ENCODE data around the gene PCCA.

Gene PCCA

DNA sequence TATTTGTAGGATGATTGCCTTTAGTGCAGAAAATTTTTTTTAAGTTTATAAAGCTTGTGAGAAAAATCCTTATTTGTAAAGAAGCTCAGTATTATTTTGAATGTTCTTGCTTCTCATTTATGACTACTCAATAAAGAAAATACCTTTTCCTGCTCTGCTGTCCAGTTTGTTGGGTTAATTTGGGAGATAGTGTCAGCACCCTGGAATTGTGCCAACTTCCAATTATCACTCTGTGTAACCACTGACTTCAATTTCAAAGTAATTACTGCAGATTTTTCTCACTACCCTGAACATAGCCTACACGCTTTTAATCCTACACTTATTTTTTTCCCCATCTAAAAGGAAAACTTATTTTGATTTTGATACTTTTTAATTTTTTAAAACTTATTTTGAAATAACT, 406.6 kb downstream of the PCCA start:
- Histone ChIP-seq H3K36me3 (ENCODE audit: control insufficient read depth in 1 of 2, insufficient read depth in 2 of 2, low read length in 2 of 2) (no peaks in the 10 kb centered on the region), H3K4me1 (ENCODE audit: control insufficient read depth in 1 of 2, insufficient read depth in 2 of 2, low read length in 2 of 2) (no peaks in the 10 kb centered on the region), H3K27me3 (ENCODE audit: low read depth, low read length) (no peaks in the 10 kb centered on the region), H3K9me3 (ENCODE audit: control insufficient read depth in 1 of 2, low read length in 2 of 2) (no peaks in the 10 kb centered on the region), H3K27ac (ENCODE audit: low read length) (no peak overlapping the region), H3K4me3 (ENCODE audit: low read depth in 1 of 2, low read length in 2 of 2) (no peak overlapping the region)

- Histone ChIP-seq H3K4me3 (ENCODE audit: low read depth in 1 of 2, low read length in 2 of 2) (no peak overlapping the region), H3K27me3 (ENCODE audit: low read depth, low read length) (no peaks in the 10 kb centered on the region), H3K27ac (ENCODE audit: low read length) (no peak overlapping the region), H3K4me1 (ENCODE audit: control insufficient read depth in 1 of 2, insufficient read depth in 2 of 2, low read length in 2 of 2) (no peaks in the 10 kb centered on the region), H3K9me3 (ENCODE audit: control insufficient read depth in 1 of 2, low read length in 2 of 2) (no peaks in the 10 kb centered on the region), H3K36me3 (ENCODE audit: control insufficient read depth in 1 of 2, insufficient read depth in 2 of 2, low read length in 2 of 2) (no peaks in the 10 kb centered on the region)
These were observed 408.5 kb downstream of the PCCA start for GRCh38 chr13:100497389-100497788.

DNA sequence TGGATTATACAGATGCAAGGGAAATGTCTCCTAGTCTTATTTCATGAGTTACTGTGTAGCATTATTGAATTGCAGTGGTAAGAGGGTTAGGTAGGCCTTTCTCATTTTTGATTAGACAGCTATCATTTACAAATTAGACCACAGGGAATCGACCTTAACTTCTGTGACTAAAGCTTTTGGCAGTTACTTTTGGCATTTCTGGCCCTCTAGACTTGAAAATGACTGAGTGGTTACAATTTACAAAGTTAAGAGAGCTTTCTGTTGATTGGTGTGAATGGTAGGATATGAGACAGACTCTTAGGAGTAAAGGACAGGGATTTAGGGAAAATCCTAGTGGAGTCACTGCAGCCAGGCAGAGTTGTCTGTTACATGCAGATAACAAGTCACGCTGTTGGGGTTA, 413.6 kb downstream of the PCCA start:
- no peaks in the 10 kb centered on the region for H3K9me3 ChIP-seq (ENCODE audit: control insufficient read depth in 1 of 2, low read length in 2 of 2)
- H3K4me3 ChIP-seq (ENCODE audit: low read depth in 1 of 2, low read length in 2 of 2), result no peak overlapping the region
- H3K27ac ChIP-seq (ENCODE audit: low read length), result no peak overlapping the region
- no peaks in the 10 kb centered on the region for H3K36me3 ChIP-seq (ENCODE audit: control insufficient read depth in 1 of 2, insufficient read depth in 2 of 2, low read length in 2 of 2)
- no peaks in the 10 kb centered on the region for H3K27me3 ChIP-seq (ENCODE audit: low read depth, low read length)
- H3K4me1 ChIP-seq (ENCODE audit: control insufficient read depth in 1 of 2, insufficient read depth in 2 of 2, low read length in 2 of 2), result no peaks in the 10 kb centered on the region

GRCh38 chr13:100503622-100504021, 414.7 kb downstream of the PCCA start:
- Histone ChIP-seq H3K4me3 (ENCODE audit: low read depth in 1 of 2, low read length in 2 of 2) (no peak overlapping the region), H3K4me1 (ENCODE audit: control insufficient read depth in 1 of 2, insufficient read depth in 2 of 2, low read length in 2 of 2) (no peaks in the 10 kb centered on the region), H3K36me3 (ENCODE audit: control insufficient read depth in 1 of 2, insufficient read depth in 2 of 2, low read length in 2 of 2) (no peaks in the 10 kb centered on the region), H3K27me3 (ENCODE audit: low read depth, low read length) (no peaks in the 10 kb centered on the region), H3K9me3 (ENCODE audit: control insufficient read depth in 1 of 2, low read length in 2 of 2) (no peaks in the 10 kb centered on the region), H3K27ac (ENCODE audit: low read length) (no peak overlapping the region)

GRCh38 chr13:100506154-100506553, 417.3 kb downstream of the PCCA start:
- H3K4me3 ChIP-seq (ENCODE audit: low read depth in 1 of 2, low read length in 2 of 2), result no peak overlapping the region

DNA sequence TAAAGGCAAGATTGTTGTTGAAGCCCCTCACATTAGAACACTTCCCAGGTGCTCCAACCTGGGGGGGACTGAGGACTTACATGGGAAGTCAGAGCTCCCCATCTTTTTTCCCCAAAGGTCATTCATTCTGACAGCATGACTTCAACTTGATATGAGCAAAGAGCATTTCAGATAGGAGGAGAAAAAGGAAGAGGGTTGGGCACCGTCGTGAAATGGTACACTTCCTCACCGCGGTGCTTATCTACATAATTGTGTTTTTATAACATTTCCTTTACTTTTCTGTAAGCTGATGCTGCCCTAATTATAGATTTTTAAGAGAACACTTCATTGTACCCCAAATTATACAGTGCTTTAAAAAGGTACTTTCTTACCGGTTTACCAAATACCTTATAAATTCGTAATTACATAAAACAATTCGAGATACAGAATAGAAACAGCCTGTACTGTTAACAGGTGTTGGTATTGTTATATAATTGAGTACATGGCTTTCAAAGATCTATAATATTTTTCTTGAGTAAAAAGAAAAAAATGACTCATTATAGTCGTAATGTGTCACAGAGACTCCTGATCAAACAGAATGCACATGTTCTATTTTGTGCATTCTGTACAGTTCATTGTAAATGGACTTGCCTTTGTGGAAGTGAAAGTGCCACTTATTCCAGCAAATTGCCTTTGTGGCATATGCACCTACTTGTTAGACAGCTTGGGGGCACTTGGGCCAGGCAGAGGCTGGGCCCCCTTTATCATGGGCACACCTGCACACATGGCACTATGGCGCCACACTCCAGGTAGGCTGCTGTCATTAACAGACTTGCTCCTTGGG, 417.9 kb downstream of the PCCA start:
- H3K27ac ChIP-seq (ENCODE audit: low read length), result no peak overlapping the region
- no peaks in the 10 kb centered on the region for H3K4me1 ChIP-seq (ENCODE audit: control insufficient read depth in 1 of 2, insufficient read depth in 2 of 2, low read length in 2 of 2)
- no peaks in the 10 kb centered on the region for H3K36me3 ChIP-seq (ENCODE audit: control insufficient read depth in 1 of 2, insufficient read depth in 2 of 2, low read length in 2 of 2)
- no peaks in the 10 kb centered on the region for H3K9me3 ChIP-seq (ENCODE audit: control insufficient read depth in 1 of 2, low read length in 2 of 2)
- H3K27me3 ChIP-seq (ENCODE audit: low read depth, low read length), result no peaks in the 10 kb centered on the region
- no peak overlapping the region for H3K4me3 ChIP-seq (ENCODE audit: low read depth in 1 of 2, low read length in 2 of 2)

More at GRCh38 chr13:100506154-100506553, 417.3 kb downstream of the PCCA start:
- Histone ChIP-seq H3K27me3 (ENCODE audit: low read depth, low read length) (no peaks in the 10 kb centered on the region), H3K4me1 (ENCODE audit: control insufficient read depth in 1 of 2, insufficient read depth in 2 of 2, low read length in 2 of 2) (no peaks in the 10 kb centered on the region), H3K36me3 (ENCODE audit: control insufficient read depth in 1 of 2, insufficient read depth in 2 of 2, low read length in 2 of 2) (no peaks in the 10 kb centered on the region), H3K9me3 (ENCODE audit: control insufficient read depth in 1 of 2, low read length in 2 of 2) (no peaks in the 10 kb centered on the region), H3K27ac (ENCODE audit: low read length) (no peak overlapping the region)

DNA sequence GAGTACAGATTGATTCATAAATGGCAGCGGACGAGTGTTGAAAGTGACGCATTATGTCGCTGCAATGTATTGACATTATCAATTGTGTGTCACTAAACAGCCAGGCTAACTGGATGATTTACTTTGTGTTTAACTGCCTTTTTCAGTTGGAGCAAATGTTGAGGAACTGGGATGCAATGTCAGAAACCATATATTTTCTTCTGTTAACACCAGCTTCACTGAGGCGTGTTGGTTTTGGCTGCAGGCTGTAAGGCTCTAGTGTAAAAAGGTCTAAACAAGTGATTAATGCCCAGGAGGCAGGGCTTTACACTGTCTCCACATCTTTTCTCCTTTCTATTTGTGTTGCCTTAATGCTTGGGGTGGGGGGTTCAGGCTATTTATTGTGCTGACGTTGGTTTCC, 419.6 kb downstream of the PCCA start:
- H3K9me3 ChIP-seq (ENCODE audit: control insufficient read depth in 1 of 2, low read length in 2 of 2), result no peaks in the 10 kb centered on the region
- no peak overlapping the region for H3K4me3 ChIP-seq (ENCODE audit: low read depth in 1 of 2, low read length in 2 of 2)
- no peaks in the 10 kb centered on the region for H3K27me3 ChIP-seq (ENCODE audit: low read depth, low read length)
- H3K36me3 ChIP-seq (ENCODE audit: control insufficient read depth in 1 of 2, insufficient read depth in 2 of 2, low read length in 2 of 2), result no peaks in the 10 kb centered on the region
- H3K27ac ChIP-seq (ENCODE audit: low read length), result no peak overlapping the region
- no peaks in the 10 kb centered on the region for H3K4me1 ChIP-seq (ENCODE audit: control insufficient read depth in 1 of 2, insufficient read depth in 2 of 2, low read length in 2 of 2)

DNA sequence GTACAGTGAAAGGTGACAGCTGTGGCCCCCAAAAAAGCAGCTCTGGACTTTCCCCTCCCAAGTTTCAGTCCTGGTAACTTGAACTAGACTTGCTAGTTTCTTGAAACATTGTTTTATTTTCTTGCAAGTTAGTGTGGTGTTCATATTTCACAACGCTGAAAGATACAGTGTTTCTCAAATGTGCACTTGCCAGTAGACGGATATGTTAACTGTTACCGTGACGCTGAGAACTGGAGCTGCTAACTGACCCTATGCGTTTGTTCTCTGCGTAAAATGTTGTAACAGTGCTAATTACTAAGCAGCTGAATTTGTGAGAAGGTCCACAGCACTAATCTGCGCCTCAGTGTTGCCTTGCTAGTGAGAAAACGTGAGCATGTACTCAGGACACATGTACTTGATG, 420.1 kb downstream of the PCCA start:
- no peaks in the 10 kb centered on the region for H3K4me1 ChIP-seq (ENCODE audit: control insufficient read depth in 1 of 2, insufficient read depth in 2 of 2, low read length in 2 of 2)
- H3K27ac ChIP-seq (ENCODE audit: low read length), result no peak overlapping the region
- no peaks in the 10 kb centered on the region for H3K36me3 ChIP-seq (ENCODE audit: control insufficient read depth in 1 of 2, insufficient read depth in 2 of 2, low read length in 2 of 2)
- H3K27me3 ChIP-seq (ENCODE audit: low read depth, low read length), result no peaks in the 10 kb centered on the region
- no peaks in the 10 kb centered on the region for H3K9me3 ChIP-seq (ENCODE audit: control insufficient read depth in 1 of 2, low read length in 2 of 2)
- no peak overlapping the region for H3K4me3 ChIP-seq (ENCODE audit: low read depth in 1 of 2, low read length in 2 of 2)

- Histone ChIP-seq H3K4me1 (ENCODE audit: control insufficient read depth in 1 of 2, insufficient read depth in 2 of 2, low read length in 2 of 2) (peaks cover 0 to 6% of the 10 kb centered on the region in 2 donors), H3K36me3 (ENCODE audit: control insufficient read depth in 1 of 2, insufficient read depth in 2 of 2, low read length in 2 of 2) (no peaks in the 10 kb centered on the region), H3K27me3 (ENCODE audit: low read depth, low read length) (no peaks in the 10 kb centered on the region), H3K9me3 (ENCODE audit: control insufficient read depth in 1 of 2, low read length in 2 of 2) (no peaks in the 10 kb centered on the region), H3K27ac (ENCODE audit: low read length) (no peak overlapping the region), H3K4me3 (ENCODE audit: low read depth in 1 of 2, low read length in 2 of 2) (no peak overlapping the region)
These were observed 421.5 kb downstream of the PCCA start for GRCh38 chr13:100510208-100510957.

GRCh38 chr13:100511466-100511865, 422.6 kb downstream of the PCCA start:
- H3K27me3 ChIP-seq (ENCODE audit: low read depth, low read length), result no peaks in the 10 kb centered on the region

DNA sequence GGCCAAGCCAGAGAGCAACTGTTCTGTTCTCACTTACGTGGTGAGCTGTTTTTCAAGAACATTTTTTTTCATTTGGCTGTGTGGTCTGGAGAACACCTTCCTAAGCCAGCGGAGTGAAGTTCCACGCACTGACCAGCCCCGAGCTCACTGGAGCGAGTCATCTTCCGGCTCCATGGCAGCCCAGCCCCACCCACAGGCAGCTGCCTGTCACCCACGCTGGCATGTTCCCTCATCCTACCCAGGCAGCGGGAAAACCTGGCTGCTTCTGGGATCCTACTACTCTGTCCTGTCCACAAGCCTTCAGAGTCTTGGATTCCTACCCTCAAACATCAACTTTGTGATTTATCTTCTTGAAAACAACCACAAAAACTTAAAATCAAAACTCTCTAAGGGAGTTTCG, 423.5 kb downstream of the PCCA start:
- peaks cover 0 to 6% of the 10 kb centered on the region in 2 donors for H3K4me1 ChIP-seq (ENCODE audit: control insufficient read depth in 1 of 2, insufficient read depth in 2 of 2, low read length in 2 of 2)
- H3K4me3 ChIP-seq (ENCODE audit: low read depth in 1 of 2, low read length in 2 of 2), result no peak overlapping the region
- H3K36me3 ChIP-seq (ENCODE audit: control insufficient read depth in 1 of 2, insufficient read depth in 2 of 2, low read length in 2 of 2), result no peaks in the 10 kb centered on the region
- H3K27me3 ChIP-seq (ENCODE audit: low read depth, low read length), result no peaks in the 10 kb centered on the region
- no peak overlapping the region for H3K27ac ChIP-seq (ENCODE audit: low read length)
- no peaks in the 10 kb centered on the region for H3K9me3 ChIP-seq (ENCODE audit: control insufficient read depth in 1 of 2, low read length in 2 of 2)

More at GRCh38 chr13:100511466-100511865, 422.6 kb downstream of the PCCA start:
- H3K4me1 ChIP-seq (ENCODE audit: control insufficient read depth in 1 of 2, insufficient read depth in 2 of 2, low read length in 2 of 2), result peaks cover 0 to 6% of the 10 kb centered on the region in 2 donors
- no peaks in the 10 kb centered on the region for H3K36me3 ChIP-seq (ENCODE audit: control insufficient read depth in 1 of 2, insufficient read depth in 2 of 2, low read length in 2 of 2)
- H3K4me3 ChIP-seq (ENCODE audit: low read depth in 1 of 2, low read length in 2 of 2), result no peak overlapping the region
- no peak overlapping the region for H3K27ac ChIP-seq (ENCODE audit: low read length)
- no peaks in the 10 kb centered on the region for H3K9me3 ChIP-seq (ENCODE audit: control insufficient read depth in 1 of 2, low read length in 2 of 2)

Data from muscle layer of duodenum (tissue), 2 donors.